Right renal cortex interstitium (tissue), 3 donors: ENCODE data around the gene SDR39U1. TPM values are rescaled to one million over a fixed set of nuclear protein-coding genes. Genes with fewer than 3 reads are reported as not detected.

Source experiments
- DNase-seq, 3 donors: peaks; one replicate each; pipeline ENCODE4 v3.0.0-alpha.2; 2013; ENCODE audit warnings: low read depth in 3 of 3, low spot score in 2 of 3
- polyA plus RNA-seq, 3 donors: library from polyadenylated mRNA; unstranded; fragments of 120-200 nt; gene quantifications; one replicate each; pipeline ENCODE4 v1.2.1, GENCODE V29; 2013; ENCODE audit not compliant: insufficient read length in 3 of 3

The SDR39U1 gene
- polyA plus RNA-seq, 3 donors: 49.7 to 54.8 (median 51.9) TPM

GRCh38 chr14:24414077-24414476, 28.5 kb downstream of the SDR39U1 start:
- DNase-seq: no peak

- DNase-seq: no peak
Observed at GRCh38 chr14:24411443-24412389, 30.9 kb downstream of the SDR39U1 start.

- DNase-seq: no peak
Observed at GRCh38 chr14:24409956-24410355, 32.6 kb downstream of the SDR39U1 start.

GRCh38 chr14:24409192-24409591, 33.4 kb downstream of the SDR39U1 start:
- no peak for DNase-seq

- no peak for DNase-seq
Observed at GRCh38 chr14:24408764-24409163, 33.8 kb downstream of the SDR39U1 start.

- no peak for DNase-seq
Observed at GRCh38 chr14:24407608-24408325, 34.8 kb downstream of the SDR39U1 start.

- no peak for DNase-seq
Observed at GRCh38 chr14:24406416-24406815, 36.2 kb downstream of the SDR39U1 start.

- DNase-seq: no peak
Observed at GRCh38 chr14:24404814-24405213, 37.8 kb downstream of the SDR39U1 start.

GRCh38 chr14:24403294-24403998, 39.1 kb downstream of the SDR39U1 start:
- no peak for DNase-seq

- no peak for DNase-seq
Observed at GRCh38 chr14:24401810-24402702, 40.5 kb downstream of the SDR39U1 start.

GRCh38 chr14:24399999-24400718, 42.4 kb downstream of the SDR39U1 start:
- no peak for DNase-seq

GRCh38 chr14:24399447-24399822, 43.1 kb downstream of the SDR39U1 start:
- no peak for DNase-seq

GRCh38 chr14:24398653-24399446, 43.7 kb downstream of the SDR39U1 start, which contains the start of gene NYNRIN:
NYNRIN (plus strand) TSS chr14:24399003; CDS start chr14:24399247, 244 bp downstream.
- peak in 1 of 3 donors; percentile 64 for DNase-seq

GRCh38 chr14:24398293-24398652, 44.3 kb downstream of the SDR39U1 start:
- peak in 2 of 3 donors; percentile 74 to 76 for DNase-seq

GRCh38 chr14:24397639-24398292, 44.8 kb downstream of the SDR39U1 start:
- DNase-seq: no peak

GRCh38 chr14:24395609-24396582, 46.7 kb downstream of the SDR39U1 start:
- no peak for DNase-seq

GRCh38 chr14:24394275-24394674, 48.3 kb downstream of the SDR39U1 start:
- DNase-seq: no peak
